H9 (cell line): ENCODE measurements around the gene APOA4. TPM values are rescaled to one million over a fixed set of nuclear protein-coding genes. Genes with fewer than 3 reads are reported as not detected.

Experiments used
- DNase-seq: peaks from one replicate; pipeline ENCODE4 v3.0.0-alpha.2; 2017
- H2AFZ ChIP-seq: one replicate; pipeline ENCODE4 v1.6.1; 2013; ENCODE audit warnings: mild to moderate bottlenecking, low read length, control low read depth, moderate library complexity
- H2AK5ac ChIP-seq: 2 replicates; pipeline ENCODE4 v1.6.1; 2013; ENCODE audit warnings: low read length, control low read depth, mixed read lengths; ENCODE audit not compliant: insufficient read length
- H2BK120ac ChIP-seq: one replicate; pipeline ENCODE4 v1.6.1; 2013; ENCODE audit warnings: low read depth, mild to moderate bottlenecking, low read length, control low read depth, inconsistent platforms; ENCODE audit not compliant: poor library complexity, severe bottlenecking
- H2BK12ac ChIP-seq: 2 replicates; pipeline ENCODE4 v1.6.1; 2013; ENCODE audit warnings: low read length, control low read depth, mixed read lengths, low read depth; ENCODE audit not compliant: insufficient read length
- H2BK15ac ChIP-seq: 2 replicates; pipeline ENCODE4 v1.6.1; 2013; ENCODE audit warnings: low read depth, low read length, control low read depth
- H2BK20ac ChIP-seq: one replicate; pipeline ENCODE4 v1.6.1; 2013; ENCODE audit warnings: low read depth, mild to moderate bottlenecking, low read length, control low read depth, inconsistent platforms; ENCODE audit not compliant: poor library complexity, severe bottlenecking
- H2BK5ac ChIP-seq: 2 replicates; pipeline ENCODE4 v1.6.1; 2013; ENCODE audit warnings: low read length, control low read depth, mixed read lengths; ENCODE audit not compliant: insufficient read length
- H3K14ac ChIP-seq: 2 replicates; pipeline ENCODE4 v1.6.1; 2013; ENCODE audit warnings: low read length, control low read depth; ENCODE audit not compliant: insufficient read depth
- H3K18ac ChIP-seq: 2 replicates; pipeline ENCODE4 v1.6.1; 2013; ENCODE audit warnings: low read depth, mild to moderate bottlenecking, mixed read lengths, low read length, control low read depth; ENCODE audit not compliant: insufficient read length
- H3K23ac ChIP-seq: 2 replicates; pipeline ENCODE4 v1.6.1; 2013; ENCODE audit warnings: low read length, control low read depth, mixed read lengths, low read depth; ENCODE audit not compliant: insufficient read length
- H3K23me2 ChIP-seq: 2 replicates; pipeline ENCODE4 v1.6.1; 2013; ENCODE audit warnings: low read depth, mild to moderate bottlenecking, mixed read lengths, low read length, control low read depth; ENCODE audit not compliant: insufficient read length, poor library complexity, severe bottlenecking
- H3K27ac ChIP-seq: 2 replicates; pipeline ENCODE4 v1.5.1; 2013; ENCODE audit warnings: low read length, control low read depth, mixed read lengths, low read depth; ENCODE audit not compliant: insufficient read length
- H3K27me3 ChIP-seq: 2 replicates; pipeline ENCODE4 v1.6.1; 2013; ENCODE audit warnings: low read length, control low read depth, inconsistent platforms; ENCODE audit not compliant: insufficient read depth
- H3K4ac ChIP-seq: 2 replicates; pipeline ENCODE4 v1.6.1; 2013; ENCODE audit warnings: low read depth, mild to moderate bottlenecking, control low read depth, inconsistent platforms, low read length, moderate library complexity
- H3K4me1 ChIP-seq: 2 replicates; pipeline ENCODE4 v1.6.1; 2013; ENCODE audit warnings: low read length, control low read depth, inconsistent platforms; ENCODE audit not compliant: insufficient read depth
- H3K4me2 ChIP-seq: 2 replicates; pipeline ENCODE4 v1.6.1; 2013; ENCODE audit warnings: low read length, control low read depth, mixed read lengths; ENCODE audit not compliant: insufficient read length, insufficient read depth
- H3K56ac ChIP-seq: 2 replicates; pipeline ENCODE4 v1.6.1; 2013; ENCODE audit warnings: low read depth, mild to moderate bottlenecking, mixed read lengths, low read length, control low read depth; ENCODE audit not compliant: insufficient read length
- H3K79me1 ChIP-seq: 2 replicates; pipeline ENCODE4 v1.6.1; 2013; ENCODE audit warnings: low read depth, mild to moderate bottlenecking, moderate library complexity, low read length, control low read depth, inconsistent platforms; ENCODE audit not compliant: insufficient read depth, poor library complexity, severe bottlenecking
- H3K79me2 ChIP-seq: 2 replicates; pipeline ENCODE4 v1.6.1; 2013; ENCODE audit warnings: low read length, control low read depth, inconsistent platforms; ENCODE audit not compliant: insufficient read depth
- H3K9ac ChIP-seq: 2 replicates; pipeline ENCODE4 v1.6.1; 2013; ENCODE audit warnings: low read length, control low read depth, mixed read lengths; ENCODE audit not compliant: insufficient read length; ENCODE audit errors: extremely low read depth
- H3K9me3 ChIP-seq: one replicate; pipeline ENCODE4 v1.6.1; 2013; ENCODE audit warnings: low read depth, low read length, inconsistent platforms; ENCODE audit not compliant: control insufficient read depth
- H3T11ph ChIP-seq: one replicate; pipeline ENCODE4 v1.6.1; 2013; ENCODE audit warnings: mild to moderate bottlenecking, low read length, control low read depth, inconsistent platforms
- H4K20me1 ChIP-seq: one replicate; pipeline ENCODE4 v1.6.1; 2013; ENCODE audit not compliant: control insufficient read depth, insufficient read length, insufficient read depth
- H4K5ac ChIP-seq: 2 replicates; pipeline ENCODE4 v1.6.1; 2013; ENCODE audit warnings: low read depth, mild to moderate bottlenecking, mixed read lengths, low read length, control low read depth; ENCODE audit not compliant: insufficient read length
- H4K8ac ChIP-seq: replicated peaks from 2 replicates; pipeline ENCODE4 v1.6.1; 2013; ENCODE audit warnings: low read length, control low read depth, mixed read lengths, low read depth; ENCODE audit not compliant: insufficient read length
- H4K91ac ChIP-seq: 2 replicates; pipeline ENCODE4 v1.6.1; 2013; ENCODE audit warnings: low read depth, mild to moderate bottlenecking, moderate library complexity, mixed read lengths, low read length, control low read depth; ENCODE audit not compliant: insufficient read length
- H3K27ac Mint-ChIP-seq, 3 experiments: 2 replicates in 2 of 3; 3 replicates in 1 of 3; pipeline ENCODE4 v1.8.0; 2020 to 2021; ENCODE audit warnings: mixed read lengths in 3 of 3, mild to moderate bottlenecking in 1 of 3, moderate library complexity in 1 of 3
- H3K27me3 Mint-ChIP-seq: 2 replicates; pipeline ENCODE4 v1.8.0; 2021; ENCODE audit warnings: low read depth, mild to moderate bottlenecking, moderate library complexity, mixed read lengths
- H3K36me3 Mint-ChIP-seq, 3 experiments: 2 replicates in 2 of 3; 3 replicates in 1 of 3; pipeline ENCODE4 v1.8.0; 2020 to 2021; ENCODE audit warnings: low read depth in 3 of 3, mixed read lengths in 3 of 3; ENCODE audit not compliant: insufficient read depth in 1 of 3
- H3K4me1 Mint-ChIP-seq, 2 experiments: 2 replicates each; pipeline ENCODE4 v1.8.0; 2020; ENCODE audit warnings: mixed read lengths in 2 of 2
- H3K4me3 Mint-ChIP-seq, 2 experiments: 2 replicates in 1 of 2; 3 replicates in 1 of 2; pipeline ENCODE4 v1.8.0; 2020 to 2021; ENCODE audit warnings: mild to moderate bottlenecking in 2 of 2, mixed read lengths in 2 of 2, moderate library complexity in 1 of 2
- H3K9me3 Mint-ChIP-seq, 2 experiments: 2 replicates in 1 of 2; 3 replicates in 1 of 2; pipeline ENCODE4 v1.8.0; 2020; ENCODE audit warnings: mild to moderate bottlenecking in 2 of 2, mixed read lengths in 2 of 2, moderate library complexity in 1 of 2
- CTCF ChIP-seq: fragments of 200-600 bp; sonication (generic); conservative IDR thresholded peaks from 3 replicates; pipeline ENCODE4 v1.8.0; 2021; ENCODE audit warnings: antibody characterized with exemption, mild to moderate bottlenecking
- WGBS: extraction: QIAGEN DNeasy Blood & Tissue Kit; methylation state at CpG from one replicate; pipeline ENCODE4 v1.1.7; 2013; ENCODE audit warnings: missing lambda C conversion rate, low lambda C conversion rate, mixed read lengths; ENCODE audit not compliant: insufficient read length; ENCODE audit errors: extremely low coverage; 5-methylcytosine and 5-hydroxymethylcytosine counted together
- total RNA-seq: library from RNA; stranded (reverse); gene quantifications from 2 replicates; pipeline ENCODE4 v1.2.1, GENCODE V29; 2021

Gene APOA4
- total RNA-seq, 1 experiment from 2014 or later = not detected

DNA sequence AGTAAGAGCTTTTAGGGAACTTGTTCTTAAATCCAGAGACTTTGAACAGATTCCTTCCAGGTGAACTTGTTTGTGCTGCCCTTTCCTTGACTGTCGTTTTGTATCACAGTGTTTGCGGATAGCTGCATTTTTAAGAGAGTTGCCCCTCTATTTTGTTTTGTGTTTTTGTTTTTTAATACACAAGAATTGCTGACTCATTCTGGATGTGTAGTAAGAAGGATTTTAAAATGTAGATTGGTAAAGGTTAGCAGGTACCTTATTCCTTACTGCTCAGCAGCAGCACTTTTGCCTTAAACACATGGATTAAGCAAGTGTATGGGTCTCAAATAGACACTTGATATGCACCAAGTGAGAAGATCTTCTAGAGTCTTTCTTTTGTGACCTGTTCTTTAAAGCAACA lies 22.5 kb downstream of the APOA4 start:
- Histone ChIP-seq H3T11ph (no peak overlapping the region), H3K23ac (no peak overlapping the region), H2BK20ac (no peak overlapping the region), H3K56ac (no peak overlapping the region), H3K23me2 (no peaks in the 10 kb centered on the region), H4K8ac (no peak overlapping the region), H3K79me1 (no peaks in the 10 kb centered on the region), H3K18ac (no peak overlapping the region), H2AK5ac (no peak overlapping the region), H4K91ac (no peak overlapping the region), H3K27ac (no peak overlapping the region), H3K27me3 (no peaks in the 10 kb centered on the region), H3K4me1 (no peaks in the 10 kb centered on the region), H4K5ac (no peak overlapping the region), H2BK12ac (no peak overlapping the region), H3K79me2 (no peaks in the 10 kb centered on the region), H3K9ac (no peak overlapping the region), H2BK15ac (no peak overlapping the region), H3K9me3 (no peaks in the 10 kb centered on the region), H2BK5ac (no peak overlapping the region), H4K20me1 (no peaks in the 10 kb centered on the region), H2BK120ac (no peak overlapping the region), H3K14ac (no peak overlapping the region), H3K4ac (no peak overlapping the region), H2AFZ (no peak overlapping the region), H3K4me2 (no peak overlapping the region)
- no peaks in the 10 kb centered on the region; the same call in 1 of the 2 replicates for H3K27me3 Mint-ChIP-seq
- H3K9me3 Mint-ChIP-seq = no peaks in the 10 kb centered on the region
- H3K27ac Mint-ChIP-seq = no peak overlapping the region
- no peaks in the 10 kb centered on the region for H3K36me3 Mint-ChIP-seq
- no peak for DNase-seq
- no peak overlapping the region for H3K4me3 Mint-ChIP-seq
- no peak for TF ChIP-seq CTCF
- no CpG with 5 or more reads among the region's 2 CpGs for WGBS
- no peaks in the 10 kb centered on the region for H3K4me1 Mint-ChIP-seq
